HL-60 (cell line): ENCODE measurements around the gene CD109.

ENCODE experiments used
- TF ChIP-seq, protein P1 (sequence below): IDR thresholded peaks from one replicate; pipeline ENCODE4 v1.5.1; 2011; ENCODE audit warnings: low read length, control low read depth, inconsistent platforms; ENCODE audit not compliant: insufficient read depth
- TF ChIP-seq, protein P2 (sequence below): IDR thresholded peaks from 2 replicates; pipeline ENCODE4 v1.6.1; 2012; ENCODE audit warnings: low read depth; ENCODE audit not compliant: insufficient replicate concordance

DNA sequence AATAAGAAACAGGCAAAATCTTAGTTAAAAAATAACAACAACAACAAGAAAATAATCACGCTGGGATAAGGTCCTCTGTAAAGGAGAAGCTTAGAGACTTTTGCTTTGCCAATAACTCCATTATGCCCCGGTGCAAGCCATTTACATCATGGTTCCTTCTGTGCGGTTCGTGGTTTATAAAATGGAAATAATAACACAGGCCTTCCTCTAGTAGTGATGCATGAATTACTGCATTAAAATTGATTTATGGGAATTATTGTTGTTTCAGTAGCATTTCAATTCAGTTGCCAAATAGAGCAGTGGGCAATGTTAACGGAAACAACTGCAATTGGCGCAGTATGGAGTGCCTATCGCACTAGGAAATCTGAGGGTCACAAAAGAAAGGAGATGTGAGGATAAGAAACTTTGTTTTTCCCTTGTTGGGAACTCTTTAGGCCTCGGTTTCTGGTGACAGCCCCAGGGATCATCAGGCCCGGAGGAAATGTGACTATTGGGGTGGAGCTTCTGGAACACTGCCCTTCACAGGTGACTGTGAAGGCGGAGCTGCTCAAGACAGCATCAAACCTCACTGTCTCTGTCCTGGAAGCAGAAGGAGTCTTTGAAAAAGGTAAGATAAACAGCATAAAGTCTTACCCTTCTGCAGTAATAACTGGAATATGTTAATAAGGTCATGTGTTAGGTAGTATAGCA, 1.1 kb downstream of the CD109 start:
- TF ChIP-seq, protein P1, sequence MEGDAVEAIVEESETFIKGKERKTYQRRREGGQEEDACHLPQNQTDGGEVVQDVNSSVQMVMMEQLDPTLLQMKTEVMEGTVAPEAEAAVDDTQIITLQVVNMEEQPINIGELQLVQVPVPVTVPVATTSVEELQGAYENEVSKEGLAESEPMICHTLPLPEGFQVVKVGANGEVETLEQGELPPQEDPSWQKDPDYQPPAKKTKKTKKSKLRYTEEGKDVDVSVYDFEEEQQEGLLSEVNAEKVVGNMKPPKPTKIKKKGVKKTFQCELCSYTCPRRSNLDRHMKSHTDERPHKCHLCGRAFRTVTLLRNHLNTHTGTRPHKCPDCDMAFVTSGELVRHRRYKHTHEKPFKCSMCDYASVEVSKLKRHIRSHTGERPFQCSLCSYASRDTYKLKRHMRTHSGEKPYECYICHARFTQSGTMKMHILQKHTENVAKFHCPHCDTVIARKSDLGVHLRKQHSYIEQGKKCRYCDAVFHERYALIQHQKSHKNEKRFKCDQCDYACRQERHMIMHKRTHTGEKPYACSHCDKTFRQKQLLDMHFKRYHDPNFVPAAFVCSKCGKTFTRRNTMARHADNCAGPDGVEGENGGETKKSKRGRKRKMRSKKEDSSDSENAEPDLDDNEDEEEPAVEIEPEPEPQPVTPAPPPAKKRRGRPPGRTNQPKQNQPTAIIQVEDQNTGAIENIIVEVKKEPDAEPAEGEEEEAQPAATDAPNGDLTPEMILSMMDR, result no peak
- TF ChIP-seq, protein P2, sequence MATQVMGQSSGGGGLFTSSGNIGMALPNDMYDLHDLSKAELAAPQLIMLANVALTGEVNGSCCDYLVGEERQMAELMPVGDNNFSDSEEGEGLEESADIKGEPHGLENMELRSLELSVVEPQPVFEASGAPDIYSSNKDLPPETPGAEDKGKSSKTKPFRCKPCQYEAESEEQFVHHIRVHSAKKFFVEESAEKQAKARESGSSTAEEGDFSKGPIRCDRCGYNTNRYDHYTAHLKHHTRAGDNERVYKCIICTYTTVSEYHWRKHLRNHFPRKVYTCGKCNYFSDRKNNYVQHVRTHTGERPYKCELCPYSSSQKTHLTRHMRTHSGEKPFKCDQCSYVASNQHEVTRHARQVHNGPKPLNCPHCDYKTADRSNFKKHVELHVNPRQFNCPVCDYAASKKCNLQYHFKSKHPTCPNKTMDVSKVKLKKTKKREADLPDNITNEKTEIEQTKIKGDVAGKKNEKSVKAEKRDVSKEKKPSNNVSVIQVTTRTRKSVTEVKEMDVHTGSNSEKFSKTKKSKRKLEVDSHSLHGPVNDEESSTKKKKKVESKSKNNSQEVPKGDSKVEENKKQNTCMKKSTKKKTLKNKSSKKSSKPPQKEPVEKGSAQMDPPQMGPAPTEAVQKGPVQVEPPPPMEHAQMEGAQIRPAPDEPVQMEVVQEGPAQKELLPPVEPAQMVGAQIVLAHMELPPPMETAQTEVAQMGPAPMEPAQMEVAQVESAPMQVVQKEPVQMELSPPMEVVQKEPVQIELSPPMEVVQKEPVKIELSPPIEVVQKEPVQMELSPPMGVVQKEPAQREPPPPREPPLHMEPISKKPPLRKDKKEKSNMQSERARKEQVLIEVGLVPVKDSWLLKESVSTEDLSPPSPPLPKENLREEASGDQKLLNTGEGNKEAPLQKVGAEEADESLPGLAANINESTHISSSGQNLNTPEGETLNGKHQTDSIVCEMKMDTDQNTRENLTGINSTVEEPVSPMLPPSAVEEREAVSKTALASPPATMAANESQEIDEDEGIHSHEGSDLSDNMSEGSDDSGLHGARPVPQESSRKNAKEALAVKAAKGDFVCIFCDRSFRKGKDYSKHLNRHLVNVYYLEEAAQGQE, result no peak
